T follicular helper cell (primary cell): ENCODE results near the gene ACVR1B.

Experiments used
- DNase-seq: peaks from one replicate; pipeline ENCODE4 v3.0.0-alpha.2; 2020; ENCODE audit warnings: low read depth

Gene ACVR1B

GRCh38 chr12:52020539-52021336 is 69.2 kb downstream of the ACVR1B start:
- peak; percentile 43 for DNase-seq

DNA sequence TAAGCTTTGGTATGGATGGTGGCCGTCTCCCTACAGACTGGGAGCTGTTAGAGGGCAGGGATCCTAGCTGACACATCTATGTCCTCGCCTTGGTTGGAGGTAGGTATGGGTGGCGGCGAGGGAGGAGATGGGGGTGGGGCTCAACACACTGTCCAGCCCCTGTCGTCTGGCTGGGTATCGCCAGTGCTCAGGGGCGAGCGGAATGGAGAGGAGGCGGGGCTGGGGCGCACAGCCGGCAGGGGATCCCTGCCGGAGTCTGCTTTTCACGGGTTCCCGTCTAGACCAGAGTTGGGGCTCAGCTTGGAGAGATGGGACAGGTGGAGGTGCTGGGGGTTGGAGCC is 71.3 kb downstream of the ACVR1B start:
- no peak for DNase-seq

- peak; percentile 83 for DNase-seq
These were observed 71.9 kb downstream of the ACVR1B start for GRCh38 chr12:52023182-52023975.

DNA sequence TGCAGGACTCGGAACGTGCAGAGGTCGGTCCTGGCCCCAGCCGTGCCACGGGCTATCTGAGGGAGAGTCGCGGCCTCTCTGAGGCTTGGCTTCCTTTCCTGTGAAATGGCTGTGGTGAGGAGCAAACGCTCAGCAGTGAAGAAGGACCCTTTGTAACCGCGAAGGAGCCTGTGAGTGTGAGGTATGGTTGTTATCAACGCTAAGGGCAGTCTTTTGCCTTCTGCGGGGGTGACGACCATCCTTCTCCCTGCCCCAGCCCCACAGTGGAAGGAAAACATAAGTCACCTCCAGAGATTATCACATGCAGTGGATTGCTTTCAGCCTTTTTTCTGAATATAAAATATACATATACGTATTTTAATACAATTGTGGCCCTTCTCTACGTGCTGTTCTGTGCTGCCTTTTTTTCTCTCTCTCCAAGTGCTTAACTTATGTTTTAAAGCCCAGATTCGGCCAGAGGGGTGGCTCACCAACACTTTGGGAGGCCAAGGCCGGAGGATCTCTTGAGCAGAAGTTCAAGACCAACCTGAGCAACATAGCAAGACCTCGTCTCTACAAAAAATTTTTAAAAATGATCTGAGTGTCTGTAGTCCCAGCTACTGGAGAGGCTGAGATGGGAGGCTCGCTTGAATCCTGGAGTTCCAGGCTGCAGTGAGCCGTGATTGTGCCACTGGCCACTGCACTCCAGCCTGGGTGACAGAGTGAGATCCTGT is 72.6 kb downstream of the ACVR1B start:
- no peak for DNase-seq

DNA sequence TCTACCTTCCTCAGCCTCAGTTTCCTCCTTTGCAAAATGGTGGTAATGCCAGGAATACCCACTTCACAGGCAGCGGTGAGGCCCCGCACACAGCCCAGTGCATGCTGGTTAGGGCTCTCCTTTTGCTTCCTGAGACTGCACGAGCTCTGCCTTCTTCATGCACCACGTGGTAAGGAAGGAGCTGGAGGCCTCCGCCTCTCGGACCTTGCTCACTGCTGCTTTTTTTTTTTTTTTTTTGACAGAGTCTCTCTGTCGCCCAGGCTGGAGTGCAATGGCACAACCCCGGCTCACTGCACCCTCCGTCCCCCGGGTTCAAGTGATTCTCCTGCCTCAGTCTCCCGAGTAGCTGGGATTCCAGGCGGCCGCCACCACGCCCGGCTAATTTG is 73.3 kb downstream of the ACVR1B start:
- DNase-seq: no peak

- DNase-seq: no peak
These were observed 74.8 kb downstream of the ACVR1B start for GRCh38 chr12:52026263-52026662.

- DNase-seq: no peak
These were observed 75.8 kb downstream of the ACVR1B start for GRCh38 chr12:52027085-52027843.

- no peak for DNase-seq
These were observed 78.2 kb downstream of the ACVR1B start for GRCh38 chr12:52029685-52030084.

DNA sequence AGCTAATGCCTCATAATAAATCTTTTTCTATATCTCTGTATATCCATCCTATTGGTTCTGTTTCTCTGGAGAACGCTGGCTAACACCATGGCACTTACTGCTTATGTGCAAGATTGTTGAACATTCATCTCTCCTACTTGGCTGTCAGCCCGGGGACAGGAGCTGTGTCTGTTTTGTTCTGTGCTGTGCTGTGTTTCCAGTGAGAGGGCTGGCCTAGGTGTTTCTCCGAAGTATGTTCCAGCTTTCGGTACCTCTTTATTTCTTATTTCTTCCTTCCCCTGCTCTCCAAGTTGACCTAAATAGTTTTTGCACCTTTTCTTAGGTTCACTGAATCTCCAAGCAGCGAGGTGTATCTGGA is 80.9 kb downstream of the ACVR1B start:
- no peak for DNase-seq

DNA sequence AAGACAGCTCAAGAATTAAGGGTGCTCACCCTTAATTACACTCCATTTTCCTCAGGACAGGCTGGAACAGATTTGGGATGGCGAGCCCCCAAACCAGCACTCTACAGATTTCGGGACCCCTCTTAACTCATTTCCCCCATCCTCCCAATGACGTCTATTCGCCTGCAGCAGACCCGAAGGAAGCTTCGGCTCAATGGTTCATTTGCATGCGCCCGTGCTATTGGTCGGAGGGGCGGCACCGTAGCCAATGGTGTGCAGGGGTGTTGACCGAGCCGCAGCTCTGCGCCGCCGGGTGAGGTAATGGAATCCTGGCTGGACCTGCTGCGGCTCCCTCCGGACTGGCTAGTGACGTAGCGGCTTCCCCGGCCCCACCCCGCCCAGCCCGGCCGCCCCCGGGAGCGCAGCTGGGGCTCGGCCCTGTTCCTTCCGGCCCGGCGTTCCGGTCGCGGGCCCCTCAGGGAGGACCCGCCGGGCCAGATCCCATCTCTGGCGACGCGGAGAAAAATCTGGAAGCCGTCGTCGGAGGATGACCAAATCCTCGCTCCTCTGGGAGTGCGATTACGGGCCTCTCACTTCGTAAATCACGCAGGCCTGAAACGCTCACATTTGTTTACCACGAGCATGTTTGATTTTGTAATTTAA is 81.4 kb downstream of the ACVR1B start:
- DNase-seq: peak; percentile 87

- DNase-seq: no peak
These were observed 82.1 kb downstream of the ACVR1B start for GRCh38 chr12:52033446-52034140.

GRCh38 chr12:52035190-52035589 is 83.7 kb downstream of the ACVR1B start:
- no peak for DNase-seq

- DNase-seq: no peak
These were observed 84.4 kb downstream of the ACVR1B start for GRCh38 chr12:52035926-52036325.

DNA sequence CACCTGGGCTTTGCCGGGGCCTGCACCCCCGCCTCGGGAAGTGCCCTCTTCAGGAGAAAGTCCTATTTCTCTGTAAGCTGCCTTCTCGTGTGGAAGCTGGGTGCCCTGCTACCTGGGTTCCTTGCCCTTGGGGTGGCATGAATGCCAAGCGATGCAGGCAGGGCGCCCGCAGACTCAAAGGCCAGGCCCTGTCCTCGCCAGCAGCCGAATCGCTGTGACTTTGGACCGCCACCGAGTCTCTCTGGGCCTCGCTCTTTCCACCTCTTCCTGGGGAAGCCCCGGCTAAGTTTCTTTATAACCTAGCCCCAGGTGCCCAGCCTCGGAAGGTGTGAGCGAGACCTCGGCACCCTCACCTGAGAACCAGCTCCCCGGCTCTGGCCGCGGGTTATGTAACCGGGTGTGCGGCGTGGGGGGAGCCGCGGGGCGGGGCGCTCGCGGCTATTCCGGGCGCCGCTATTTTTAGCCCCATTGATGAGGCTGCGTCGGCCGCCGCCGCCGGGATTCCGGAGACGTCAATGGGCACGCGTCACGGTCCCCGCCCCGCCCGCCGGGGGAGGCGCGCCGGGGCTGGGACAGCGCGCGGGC is 85.2 kb downstream of the ACVR1B start:
- DNase-seq: peak; percentile 85

DNA sequence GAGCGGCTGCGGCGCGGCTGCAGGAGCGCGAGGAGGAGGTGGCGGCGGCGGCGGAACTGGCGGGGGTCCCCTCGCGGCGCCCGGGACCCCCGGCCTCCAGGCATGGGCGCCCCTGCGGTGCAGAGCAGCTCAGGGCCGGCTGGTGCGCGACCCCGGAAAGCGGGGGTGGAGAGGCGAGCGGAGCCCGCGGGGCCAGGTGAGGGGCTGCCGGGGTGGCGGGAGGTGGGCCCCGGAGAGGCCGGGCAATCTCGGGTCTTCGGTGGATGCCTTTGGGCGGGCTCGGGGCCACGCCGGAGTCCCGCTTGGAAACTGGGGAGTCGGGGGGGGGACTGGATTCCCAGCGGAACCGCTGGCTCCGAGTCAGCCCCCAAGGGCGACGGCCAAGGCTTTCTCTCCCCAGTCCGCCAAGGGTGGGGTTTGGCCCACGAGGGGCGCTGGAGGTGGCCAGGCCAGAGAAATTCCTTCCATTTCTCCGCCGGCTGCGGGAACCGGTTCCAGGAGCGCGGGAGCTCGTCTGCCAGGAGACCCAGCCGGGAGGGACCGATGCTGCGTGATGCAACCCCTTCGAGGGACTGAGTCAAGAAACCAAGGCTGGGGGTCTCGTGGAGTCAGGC is 85.9 kb downstream of the ACVR1B start:
- DNase-seq: no peak

DNA sequence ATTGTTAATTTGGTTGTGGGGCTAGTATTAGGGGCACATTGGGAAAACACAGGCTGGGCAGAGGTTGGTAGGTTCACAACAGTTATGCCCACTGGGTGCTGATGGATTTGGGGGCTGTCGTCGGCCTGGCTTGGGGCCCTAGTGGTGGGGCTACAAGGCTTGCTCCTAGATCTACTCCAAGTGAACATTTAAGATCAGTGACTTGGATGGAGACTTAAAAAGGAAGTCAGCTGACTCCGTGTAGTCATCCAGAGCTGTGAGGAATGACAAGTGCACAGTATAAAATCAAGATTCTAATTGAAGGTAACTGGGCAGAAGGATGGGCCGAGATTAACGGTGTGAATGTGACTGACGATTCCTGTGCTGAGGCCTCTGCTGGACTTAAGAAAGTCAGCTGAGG is 86.9 kb downstream of the ACVR1B start:
- no peak for DNase-seq

DNA sequence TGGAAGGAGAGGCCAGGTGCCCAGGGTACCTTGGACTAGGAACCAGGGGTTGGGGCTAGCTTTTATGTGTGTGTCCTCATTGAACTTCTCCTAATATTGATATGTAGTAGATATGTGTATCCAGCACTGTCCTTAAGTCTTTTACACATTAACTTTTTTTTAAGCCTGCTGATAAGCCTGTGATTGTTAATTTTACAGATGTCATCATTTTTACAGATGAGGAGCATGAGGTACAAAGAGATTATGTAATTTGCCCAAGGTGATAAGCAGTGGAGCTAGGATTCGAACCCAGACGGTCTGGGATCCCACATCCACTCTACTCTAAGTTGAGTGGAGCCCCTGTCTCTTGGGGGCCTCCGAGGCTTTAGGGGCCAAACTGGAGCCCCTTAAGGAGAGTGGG is 89.5 kb downstream of the ACVR1B start:
- no peak for DNase-seq

GRCh38 chr12:52041695-52042123 is 90.2 kb downstream of the ACVR1B start:
- DNase-seq: no peak

DNA sequence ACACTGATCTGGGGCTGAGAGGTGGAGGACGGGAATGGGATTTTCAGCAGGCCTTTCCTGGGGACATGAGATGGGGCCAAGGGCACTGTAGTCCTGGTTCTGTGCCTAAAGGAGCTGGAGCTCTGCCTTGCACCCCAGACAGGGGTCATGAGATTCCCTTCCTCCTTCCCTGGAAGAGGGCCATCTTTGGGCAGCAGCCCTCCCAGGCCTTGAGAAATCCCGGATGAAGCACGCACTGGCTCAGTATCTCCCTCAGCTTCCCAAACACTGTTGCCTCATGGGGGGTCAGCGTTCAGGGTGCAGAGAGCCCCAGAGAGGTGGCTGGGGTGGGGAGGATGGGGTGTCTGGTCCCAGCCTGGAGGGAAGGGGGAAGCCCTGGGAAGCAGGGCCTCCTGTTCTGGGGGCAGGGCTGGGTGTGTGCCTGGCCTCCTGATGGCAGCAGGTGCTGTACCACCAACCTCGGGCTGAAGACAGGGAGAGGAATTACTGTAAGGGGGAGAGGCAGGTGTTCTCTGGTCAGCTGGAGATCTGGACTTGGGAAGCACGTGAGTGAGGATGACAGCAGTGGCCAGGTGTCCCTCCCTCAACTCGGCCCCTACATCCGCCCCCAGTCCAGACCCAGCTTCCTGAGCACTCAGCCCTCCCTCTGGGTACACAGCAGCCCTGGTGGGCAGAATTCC is 91.3 kb downstream of the ACVR1B start:
- DNase-seq: no peak
